HCT116 (cell line): Measurements from ENCODE around the gene APOLD1. TPM values are rescaled to one million over a fixed set of nuclear protein-coding genes. Genes with fewer than 3 reads are reported as not detected.

Experiments used
- ATAC-seq: fragments of 200-7000 bp; cut with Tn5 transposase; 2 replicates; pipeline ENCODE4 v1.9.1; 2020; ENCODE audit warnings: mild to moderate bottlenecking, moderate library complexity
- BruUV-seq: library from RNA; stranded (reverse); fragments of 400-500 nt; replicated peaks from 2 replicates; lab custom pipeline; 2021; lab: Mats Ljungman, UMichigan
- CTCF ChIA-PET: fragments of 300-600 bp; sonication (Branson Sonifier 250); formaldehyde crosslinking; loops from one replicate; lab custom pipeline; 2021; ENCODE audit warnings: antibody characterized with exemption; lab: Charles Lee
- POLR2A ChIA-PET: fragments of 300-600, 350-600 bp; sonication (Branson Sonifier 250); formaldehyde crosslinking; loops from one replicate; lab custom pipeline; 2021; ENCODE audit warnings: antibody characterized with exemption; lab: Charles Lee
- RAD21 ChIA-PET, 2 experiments: fragments of 300-600 bp; sonication (Branson Sonifier 250); formaldehyde crosslinking; loops; one replicate each; lab custom pipeline; 2023; ENCODE audit warnings: low total read pairs in 2 of 2; ENCODE audit not compliant: uncharacterized antibody in 2 of 2, unreplicated experiment in 2 of 2, low non-redundant PET in 1 of 2; lab: Charles Lee
- DNase-seq: peaks from one replicate; pipeline ENCODE4 v3.0.0-alpha.2; 2010; ENCODE audit warnings: low read depth, low spot score
- H2AFZ ChIP-seq: fragments of 200-600 bp; shearing (Covaris generic), sonication (generic); 2 replicates; pipeline ENCODE4 v1.6.1; 2017; ENCODE audit warnings: low read depth, mixed run types, mixed read lengths, antibody characterized with exemption, low read length; ENCODE audit not compliant: poor library complexity, severe bottlenecking
- H3K27ac ChIP-seq: 2 replicates; pipeline ENCODE4 v1.5.1; 2012; ENCODE audit warnings: low read depth, low read length
- H3K27me3 ChIP-seq: fragments of 200-600 bp; sonication (generic); 2 replicates; pipeline ENCODE4 v1.6.1; 2016; ENCODE audit warnings: mixed run types, low read length, mixed read lengths; ENCODE audit not compliant: insufficient read depth
- H3K36me3 ChIP-seq, 2 experiments: fragments of 200-500 bp in 1 of 2; fragments of 200-600 bp in 1 of 2; sonication (Bioruptor generic) in 1 of 2; sonication (generic) in 1 of 2; 2 replicates each; pipeline versions ENCODE4 v1.5.1 to v1.6.1; 2014 to 2016; ENCODE audit warnings: low read length in 2 of 2, inconsistent platforms in 1 of 2, mixed read lengths in 1 of 2, mixed run types in 1 of 2; ENCODE audit not compliant: insufficient read depth in 2 of 2, control insufficient read depth in 1 of 2
- H3K4me1 ChIP-seq, 2 experiments: fragments of 200-600 bp in 1 of 2; sonication (generic) in 1 of 2; 2 replicates each; pipeline versions ENCODE4 v1.5.1 to v1.6.1; 2012 to 2017; ENCODE audit warnings: low read length in 2 of 2, inconsistent platforms in 1 of 2, mild to moderate bottlenecking in 1 of 2, mixed read lengths in 1 of 2, mixed run types in 1 of 2, moderate library complexity in 1 of 2; ENCODE audit not compliant: insufficient read depth in 2 of 2, control insufficient read depth in 1 of 2
- H3K4me2 ChIP-seq: fragments of 200-600 bp; sonication (generic); 2 replicates; pipeline ENCODE4 v1.6.1; 2017; ENCODE audit warnings: mixed run types, low read length, mixed read lengths
- H3K4me3 ChIP-seq, 2 experiments: fragments of 200-600 bp in 1 of 2; sonication (generic) in 1 of 2; replicated peaks in 1 of 2; 2 replicates each; pipeline ENCODE4 v1.5.1; 2011 to 2016; ENCODE audit warnings: low read length in 2 of 2, control low read depth in 1 of 2, low read depth in 1 of 2, mild to moderate bottlenecking in 1 of 2, mixed read lengths in 1 of 2, mixed run types in 1 of 2
- H3K79me2 ChIP-seq: fragments of 200-600 bp; sonication (generic); 2 replicates; pipeline ENCODE4 v1.6.1; 2017; ENCODE audit warnings: mild to moderate bottlenecking, mixed run types, low read length, moderate library complexity, mixed read lengths; ENCODE audit not compliant: insufficient read depth
- H3K9ac ChIP-seq: fragments of 200-600 bp; sonication (generic); 2 replicates; pipeline ENCODE4 v1.6.1; 2016; ENCODE audit warnings: low read length, mixed read lengths
- H3K9me2 ChIP-seq: fragments of 200-600 bp; sonication (generic), shearing (Covaris generic); 2 replicates; pipeline ENCODE4 v1.6.1; 2017; ENCODE audit warnings: mixed run types, mild to moderate bottlenecking, moderate library complexity; ENCODE audit not compliant: insufficient read depth
- H3K9me3 ChIP-seq, 2 experiments: fragments of 200-500 bp in 1 of 2; fragments of 200-600 bp in 1 of 2; sonication (Bioruptor generic) in 1 of 2; sonication (generic) in 1 of 2; 2 replicates each; pipeline ENCODE4 v1.6.1; 2014 to 2017; ENCODE audit warnings: low read length in 2 of 2, mixed read lengths in 2 of 2, inconsistent platforms in 1 of 2, low read depth in 1 of 2, mild to moderate bottlenecking in 1 of 2, mixed run types in 1 of 2, moderate library complexity in 1 of 2; ENCODE audit not compliant: control insufficient read depth in 1 of 2, insufficient read depth in 1 of 2
- H4K20me1 ChIP-seq: fragments of 200-600 bp; sonication (generic), shearing (Covaris generic); 2 replicates; pipeline ENCODE4 v1.6.1; 2017; ENCODE audit warnings: mixed run types, mild to moderate bottlenecking, moderate library complexity; ENCODE audit not compliant: insufficient read depth
- CBX3 ChIP-seq: IDR thresholded peaks from 2 replicates; pipeline ENCODE4 v1.6.1; 2012; ENCODE audit warnings: low read depth
- ELF1 ChIP-seq: IDR thresholded peaks from 2 replicates; pipeline ENCODE4 v1.6.1; 2012; ENCODE audit warnings: low read depth, borderline replicate concordance
- FOSL1 ChIP-seq: IDR thresholded peaks from 2 replicates; pipeline ENCODE4 v1.6.1; 2012; ENCODE audit warnings: low read depth
- JUND ChIP-seq: IDR thresholded peaks from 2 replicates; pipeline ENCODE4 v1.6.1; 2012
- POLR2A ChIP-seq: IDR thresholded peaks from 2 replicates; pipeline ENCODE4 v1.7.0; 2011; ENCODE audit warnings: borderline replicate concordance; ENCODE audit not compliant: insufficient read depth, insufficient read length; ENCODE audit errors: extremely low read depth
- REST ChIP-seq: IDR thresholded peaks from 2 replicates; pipeline ENCODE4 v1.6.1; 2012; ENCODE audit warnings: low read depth
- SIN3A ChIP-seq: IDR thresholded peaks from 2 replicates; pipeline ENCODE4 v1.6.1; 2012; ENCODE audit warnings: low read depth
- TCF7L2 ChIP-seq: IDR thresholded peaks from 2 replicates; pipeline ENCODE4 v1.7.0; 2011; ENCODE audit warnings: borderline replicate concordance, inconsistent platforms; ENCODE audit not compliant: insufficient read depth, insufficient read length; ENCODE audit errors: extremely low read depth
- ZBTB33 ChIP-seq: IDR thresholded peaks from 2 replicates; pipeline ENCODE4 v1.6.1; 2011; ENCODE audit warnings: mild to moderate bottlenecking, low read length, moderate library complexity; ENCODE audit not compliant: insufficient replicate concordance; ENCODE audit errors: extremely low read depth
- ZFX ChIP-seq: fragments of 450-650 bp; IDR thresholded peaks from 2 replicates; pipeline ENCODE4 v1.6.1; 2017
- ZNF274 ChIP-seq: fragments of 200-500 bp; sonication (Bioruptor generic); IDR thresholded peaks from 2 replicates; pipeline ENCODE4 v1.6.1; 2014; ENCODE audit warnings: mild to moderate bottlenecking, low read depth, low read length, inconsistent platforms
- intact Hi-C: fragments of 100-400 bp; cut with micrococcal nuclease; formaldehyde crosslinking; loops from 2 replicates; pipeline ENCODE4 v1.10.0; 2022
- total RNA-seq: library from RNA; stranded (reverse); gene quantifications from one replicate; pipeline ENCODE4 v1.2.1, GENCODE V29; 2021; ENCODE audit not compliant: unreplicated experiment

The APOLD1 gene
- total RNA-seq, 1 experiment from 2014 or later, result 3.9 TPM

DNA sequence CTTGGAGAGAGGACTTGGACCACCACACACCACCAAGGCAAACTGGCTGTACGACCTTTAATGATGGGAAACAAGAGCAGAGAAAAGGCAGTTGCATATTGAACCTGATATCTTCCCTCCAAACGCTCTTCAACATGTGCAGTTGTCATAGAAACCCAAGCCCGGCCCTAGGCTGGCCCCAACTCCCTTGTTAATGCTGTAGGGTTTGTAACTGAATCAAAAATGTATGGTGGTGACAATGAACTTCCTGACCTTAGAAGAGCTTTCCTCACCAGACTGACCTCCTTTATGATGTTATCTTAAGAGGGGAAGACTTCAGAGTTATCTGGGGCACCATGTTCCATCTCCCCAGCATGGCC lies 12.3 kb downstream of the APOLD1 start:
- no peaks in the 10 kb centered on the region for H3K27me3 ChIP-seq
- H3K4me2 ChIP-seq, result no peak overlapping the region
- no peak for ATAC-seq
- no peak overlapping the region for H3K27ac ChIP-seq
- no peak overlapping the region for H2AFZ ChIP-seq
- TF ChIP-seq JUND (no peak), POLR2A (no peak)
- no TSS peak for BruUV-seq
- peaks cover 12 to 35% of the 10 kb centered on the region in 2 experiments for H3K4me1 ChIP-seq
- CTCF ChIA-PET, result no interaction called here
- RAD21 ChIA-PET, result no interaction called here
- no peak for DNase-seq
- intact Hi-C loops, result no loop called here
- no peaks in the 10 kb centered on the region for H4K20me1 ChIP-seq
- H3K9me2 ChIP-seq, result no peaks in the 10 kb centered on the region
- no peak overlapping the region for H3K9ac ChIP-seq
- no peak overlapping the region for H3K4me3 ChIP-seq
- POLR2A ChIA-PET, result interaction anchor here (1.3 kb wide), 1 partner anchor 94 kb away, joined by 4 read pairs; the partner anchor contains the start of gene GPRC5A
- no peaks in the 10 kb centered on the region for H3K79me2 ChIP-seq
- H3K36me3 ChIP-seq, result no peaks in the 10 kb centered on the region
- H3K9me3 ChIP-seq, result no peaks in the 10 kb centered on the region

DNA sequence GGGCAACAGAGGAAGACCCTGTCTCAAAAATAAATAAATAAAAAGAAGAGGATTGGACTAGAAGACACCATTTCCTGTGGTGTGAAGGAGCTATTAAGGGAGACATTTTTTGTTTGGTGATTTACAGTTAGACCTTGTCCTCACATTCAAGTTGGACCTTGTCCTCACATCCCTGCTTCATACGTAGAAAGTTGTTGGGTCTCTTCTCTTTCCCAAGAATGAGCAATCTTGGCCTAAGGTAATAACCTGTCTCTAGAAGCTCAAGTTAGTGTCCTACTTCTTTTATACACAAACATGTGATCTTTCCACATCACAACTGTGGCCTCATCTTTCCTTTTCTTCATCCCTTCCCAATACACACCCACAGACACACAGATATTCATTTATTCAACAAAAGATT lies 13.0 kb downstream of the APOLD1 start:
- Histone ChIP-seq H3K79me2 (no peaks in the 10 kb centered on the region), H3K9ac (no peak overlapping the region), H3K4me2 (no peak overlapping the region), H3K4me1 (peaks cover 17 to 43% of the 10 kb centered on the region in 2 experiments), H3K9me3 (no peaks in the 10 kb centered on the region), H2AFZ (no peak overlapping the region), H3K27me3 (no peaks in the 10 kb centered on the region), H3K4me3 (no peak overlapping the region), H3K27ac (no peak overlapping the region), H3K9me2 (no peaks in the 10 kb centered on the region), H3K36me3 (no peaks in the 10 kb centered on the region), H4K20me1 (no peaks in the 10 kb centered on the region)
- ChIA-PET RAD21 (no interaction called here), CTCF (no interaction called here), POLR2A (interaction anchor here (1.3 kb wide), 1 partner anchor 93 kb away, joined by 4 read pairs; the partner anchor contains the start of gene GPRC5A)
- TF ChIP-seq REST (no peak), ZNF274 (no peak), SIN3A (no peak), ELF1 (no peak), ZBTB33 (no peak), CBX3 (no peak), ZFX (no peak), FOSL1 (no peak), TCF7L2 (no peak)
- BruUV-seq, result no TSS peak
- DNase-seq (no peak), ATAC-seq (no peak)
- intact Hi-C loops, result no loop called here
